Lung (tissue), 12 donors: ENCODE results near the gene NLRC3. TPM values are rescaled to one million over a fixed set of nuclear protein-coding genes. Genes with fewer than 3 reads are reported as not detected.

Source experiments
- ATAC-seq: fragments of 200-7000 bp; cut with Tn5 transposase; one replicate; pipeline ENCODE4 v1.9.1; 2020; ENCODE audit warnings: moderate number of reproducible peaks; ENCODE audit not compliant: insufficient read depth, low FRiP score
- DNase-seq, 3 donors: peaks; one replicate each; pipeline ENCODE4 v3.0.0-alpha.2; 2013 to 2017
- H3K27ac ChIP-seq, 2 donors: one replicate each; pipeline ENCODE4 v1.5.1; 2013; ENCODE audit warnings: mild to moderate bottlenecking in 2 of 2, moderate library complexity in 2 of 2, control low read depth in 1 of 2, inconsistent platforms in 1 of 2, low read depth in 1 of 2, low read length in 1 of 2
- H3K27me3 ChIP-seq, 3 donors: one replicate each; pipeline ENCODE4 v1.5.1; 2013; ENCODE audit warnings: low read length in 2 of 3; ENCODE audit not compliant: control insufficient read depth in 3 of 3, insufficient read depth in 3 of 3
- H3K36me3 ChIP-seq, 4 donors: one replicate each; pipeline ENCODE4 v1.5.1; 2013; ENCODE audit warnings: low read length in 4 of 4, mild to moderate bottlenecking in 1 of 4, moderate library complexity in 1 of 4; ENCODE audit not compliant: control insufficient read depth in 4 of 4, insufficient read depth in 4 of 4
- H3K4me1 ChIP-seq, 5 donors: one replicate each; pipeline ENCODE4 v1.5.1; 2013; ENCODE audit warnings: low read length in 5 of 5, mild to moderate bottlenecking in 2 of 5, moderate library complexity in 1 of 5; ENCODE audit not compliant: control insufficient read depth in 5 of 5, insufficient read depth in 5 of 5
- H3K4me3 ChIP-seq: one replicate; pipeline ENCODE4 v1.5.1; 2013; ENCODE audit warnings: mild to moderate bottlenecking, control low read depth, moderate library complexity
- H3K9ac ChIP-seq, 2 donors: one replicate each; pipeline ENCODE4 v1.5.1; 2013; ENCODE audit warnings: low read length in 2 of 2, control low read depth in 1 of 2; ENCODE audit not compliant: insufficient read depth in 1 of 2
- H3K9me3 ChIP-seq, 4 donors: one replicate each; pipeline ENCODE4 v1.5.1; 2013; ENCODE audit warnings: low read length in 3 of 4, mild to moderate bottlenecking in 1 of 4, moderate library complexity in 1 of 4; ENCODE audit not compliant: control insufficient read depth in 4 of 4, insufficient read depth in 3 of 4
- WGBS, 2 donors: extraction: QIAGEN DNeasy Blood & Tissue Kit; methylation state at CpG; one replicate each; pipeline ENCODE4 v1.1.7; 2013; 5-methylcytosine and 5-hydroxymethylcytosine counted together
- polyA plus RNA-seq, 2 donors: library from polyadenylated mRNA; stranded (reverse); fragments of 200-250 nt; gene quantifications; one replicate each; pipeline ENCODE4 v1.2.1, GENCODE V29; 2013
- total RNA-seq, 2 donors: library from RNA; depleted of rRNA in 1 of 2; stranded (reverse); fragments of >200 nt in 1 of 2; gene quantifications; one replicate each; pipeline ENCODE4 v1.2.1, GENCODE V29; 2014 to 2021
- TF ChIP-seq, protein P1 (sequence below): IDR thresholded peaks from 2 replicates; pipeline ENCODE4 v1.5.1; 2012; ENCODE audit warnings: mild to moderate bottlenecking; ENCODE audit errors: control extremely low read depth, extremely low read depth
- donor health status: control.
- donor health status: control.
- donor health status: Bipolar disorder and iron deficiency.
- donor health status: healthy.
- donor health status: DM: yes; HTN: yes; CAD: no.

The NLRC3 gene
- total and polyA plus RNA-seq, 4 donors: 1.1 to 4.4 (median 2.5) TPM

DNA sequence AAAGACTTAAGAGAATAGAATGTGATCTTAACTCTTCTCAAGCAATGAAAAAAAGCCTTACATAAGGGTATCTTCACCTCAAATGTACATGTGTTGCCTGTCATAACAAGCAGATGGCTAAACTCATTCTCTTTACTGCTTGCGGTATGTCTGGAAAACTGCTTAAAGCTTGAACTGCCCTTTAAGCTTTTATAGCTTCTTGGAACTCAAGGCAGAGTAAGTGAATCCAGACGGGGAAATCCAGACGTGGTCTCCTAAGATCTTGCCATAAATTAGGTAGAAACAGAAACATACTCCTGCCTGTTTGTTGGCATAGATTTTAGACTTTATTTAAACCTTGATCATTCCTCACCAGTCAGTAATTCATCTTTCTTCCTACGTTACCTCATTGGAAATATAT, 56.8 kb downstream of the NLRC3 start:
- H3K9me3 ChIP-seq: no peaks in the 10 kb centered on the region
- no peaks in the 10 kb centered on the region for H3K27me3 ChIP-seq
- WGBS, 2 donors: 89 to 91% methylated on average over 4 of the region's 4 CpGs
- DNase-seq: no peak
- H3K4me3 ChIP-seq: no peak overlapping the region
- H3K4me1 ChIP-seq: no peaks in the 10 kb centered on the region
- no peak overlapping the region for H3K27ac ChIP-seq
- TF ChIP-seq, protein P1, sequence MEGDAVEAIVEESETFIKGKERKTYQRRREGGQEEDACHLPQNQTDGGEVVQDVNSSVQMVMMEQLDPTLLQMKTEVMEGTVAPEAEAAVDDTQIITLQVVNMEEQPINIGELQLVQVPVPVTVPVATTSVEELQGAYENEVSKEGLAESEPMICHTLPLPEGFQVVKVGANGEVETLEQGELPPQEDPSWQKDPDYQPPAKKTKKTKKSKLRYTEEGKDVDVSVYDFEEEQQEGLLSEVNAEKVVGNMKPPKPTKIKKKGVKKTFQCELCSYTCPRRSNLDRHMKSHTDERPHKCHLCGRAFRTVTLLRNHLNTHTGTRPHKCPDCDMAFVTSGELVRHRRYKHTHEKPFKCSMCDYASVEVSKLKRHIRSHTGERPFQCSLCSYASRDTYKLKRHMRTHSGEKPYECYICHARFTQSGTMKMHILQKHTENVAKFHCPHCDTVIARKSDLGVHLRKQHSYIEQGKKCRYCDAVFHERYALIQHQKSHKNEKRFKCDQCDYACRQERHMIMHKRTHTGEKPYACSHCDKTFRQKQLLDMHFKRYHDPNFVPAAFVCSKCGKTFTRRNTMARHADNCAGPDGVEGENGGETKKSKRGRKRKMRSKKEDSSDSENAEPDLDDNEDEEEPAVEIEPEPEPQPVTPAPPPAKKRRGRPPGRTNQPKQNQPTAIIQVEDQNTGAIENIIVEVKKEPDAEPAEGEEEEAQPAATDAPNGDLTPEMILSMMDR: no peak
- peaks cover 17 to 48% (median 45%) of the 10 kb centered on the region in 4 donors for H3K36me3 ChIP-seq
- no peak overlapping the region for H3K9ac ChIP-seq
- no peak for ATAC-seq

DNA sequence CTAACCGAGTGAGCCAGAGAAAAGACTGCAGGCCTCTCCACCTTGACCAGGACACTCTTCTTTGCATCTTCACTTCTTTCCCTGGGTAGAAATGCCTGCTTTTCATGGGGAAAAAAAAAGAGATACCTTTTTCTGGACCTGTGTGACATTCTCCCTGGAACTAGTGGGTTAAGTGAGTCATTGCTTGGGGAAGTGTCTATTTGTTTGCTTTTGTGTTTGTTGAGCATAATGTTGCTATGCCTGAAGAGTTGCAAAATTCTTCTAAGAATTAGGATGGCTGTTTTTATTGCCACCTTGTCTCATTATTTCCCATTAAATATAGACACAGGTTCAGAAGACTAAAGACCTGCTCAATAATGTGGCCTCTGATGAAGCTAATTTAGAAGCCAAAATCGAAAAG, 57.6 kb downstream of the NLRC3 start:
- TF ChIP-seq, protein P1: no peak
- H3K27ac ChIP-seq: no peak overlapping the region
- no peaks in the 10 kb centered on the region for H3K9me3 ChIP-seq
- DNase-seq (no peak), ATAC-seq (no peak)
- H3K4me1 ChIP-seq: no peaks in the 10 kb centered on the region
- WGBS, 2 donors: 97% methylated on average over 2 of the region's 2 CpGs
- H3K36me3 ChIP-seq: peaks cover 17 to 47% (median 43%) of the 10 kb centered on the region in 4 donors
- H3K4me3 ChIP-seq: no peak overlapping the region
- no peak overlapping the region for H3K9ac ChIP-seq
- no peaks in the 10 kb centered on the region for H3K27me3 ChIP-seq

DNA sequence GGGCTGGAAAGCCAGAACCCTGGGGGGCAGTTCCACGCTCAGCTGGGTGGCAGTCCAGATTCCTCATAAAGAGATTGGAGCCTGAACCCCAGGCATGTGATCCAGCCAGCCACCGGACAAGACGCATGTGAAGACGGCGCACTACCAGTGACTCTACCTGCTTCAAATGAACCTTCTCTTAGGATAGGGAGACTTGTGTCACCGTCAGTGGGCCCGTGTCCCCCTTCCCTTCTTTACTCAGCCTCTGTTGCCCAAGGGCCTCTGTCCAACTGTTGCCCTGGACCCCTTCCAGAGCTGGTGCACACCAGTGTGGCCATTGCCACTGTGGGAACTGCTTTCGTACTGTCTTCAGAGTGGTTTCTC, 58.2 kb downstream of the NLRC3 start:
- H3K27ac ChIP-seq: no peak overlapping the region
- no peaks in the 10 kb centered on the region for H3K27me3 ChIP-seq
- no peaks in the 10 kb centered on the region for H3K9me3 ChIP-seq
- no peaks in the 10 kb centered on the region for H3K4me1 ChIP-seq
- H3K36me3 ChIP-seq: peaks cover 20 to 50% (median 45%) of the 10 kb centered on the region in 4 donors
- no peak overlapping the region for H3K9ac ChIP-seq
- TF ChIP-seq, protein P1: no peak
- ATAC-seq (no peak), DNase-seq (no peak)
- H3K4me3 ChIP-seq: no peak overlapping the region
- WGBS, 2 donors: 93 to 96% methylated on average over 6 to 8 of the region's 8 CpGs

DNA sequence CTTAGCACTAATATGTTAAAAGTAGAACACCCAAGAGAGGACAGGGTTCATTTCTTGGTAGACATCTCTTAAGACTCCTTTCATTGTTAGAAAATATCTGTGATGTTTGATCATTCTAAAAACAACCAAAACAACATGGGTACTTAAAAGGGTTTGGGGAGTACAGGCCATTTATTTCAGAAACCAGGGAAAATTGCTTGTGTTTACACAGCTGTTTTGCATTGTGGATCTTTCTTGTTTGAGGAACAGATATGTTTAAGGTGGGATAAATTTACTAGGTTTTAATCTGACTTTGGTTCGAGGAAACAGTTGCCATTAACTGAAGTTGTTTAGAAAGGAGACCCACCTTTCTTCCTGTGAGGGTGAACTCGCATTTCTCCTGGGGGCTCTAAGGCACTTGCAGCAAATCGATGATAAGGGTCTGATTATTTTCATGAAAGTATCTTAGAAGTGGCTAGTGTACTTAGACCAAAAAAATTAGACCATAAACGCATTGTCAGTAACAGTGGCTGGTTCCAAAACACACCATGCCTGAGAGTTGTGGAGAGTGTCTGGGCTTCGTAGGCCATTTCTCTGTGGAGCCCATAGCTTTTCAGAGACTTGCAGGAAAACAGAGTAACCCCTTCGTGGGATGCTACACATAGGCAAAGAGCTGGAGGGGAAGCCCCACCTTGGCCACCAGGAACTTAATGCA, 58.8 kb downstream of the NLRC3 start:
- no peaks in the 10 kb centered on the region for H3K4me1 ChIP-seq
- DNase-seq (no peak), ATAC-seq (no peak)
- H3K27me3 ChIP-seq: no peaks in the 10 kb centered on the region
- 89 to 95% methylated on average over 6 of the region's 6 CpGs for WGBS, 2 donors
- no peak overlapping the region for H3K4me3 ChIP-seq
- no peak overlapping the region for H3K27ac ChIP-seq
- peaks cover 23 to 52% (median 43%) of the 10 kb centered on the region in 4 donors for H3K36me3 ChIP-seq
- H3K9ac ChIP-seq: no peak overlapping the region
- TF ChIP-seq, protein P1: no peak
- no peaks in the 10 kb centered on the region for H3K9me3 ChIP-seq
